A549 (cell line): ENCODE measurements around the gene TGDS. TPM values are rescaled to one million over a fixed set of nuclear protein-coding genes. Genes with fewer than 3 reads are reported as not detected.

ENCODE experiments used
- ATAC-seq, 2 experiments: fragments of 200-7000 bp in 1 of 2; fragments of >200 bp in 1 of 2; cut with Nextera tagmentation in 1 of 2; cut with Tn5 transposase in 1 of 2; 3 replicates each; pipeline versions ENCODE4 v1.8.0 to v1.9.1; 2018 to 2020; ENCODE audit warnings: mild to moderate bottlenecking in 1 of 2, moderate library complexity in 1 of 2
- CTCF ChIA-PET: fragments of 300-600 bp; sonication (Branson Sonifier 250); formaldehyde crosslinking; extraction: SDS; loops from one replicate; lab custom pipeline; 2021; ENCODE audit warnings: antibody characterized with exemption, inconsistent platforms; lab: Yijun Ruan, JAX
- POLR2A ChIA-PET: fragments of 350-600 bp; formaldehyde crosslinking; extraction: SDS; loops from one replicate; lab custom pipeline; 2021; ENCODE audit warnings: antibody characterized with exemption, inconsistent platforms; lab: Yijun Ruan, JAX
- DNase-seq, 2 experiments: peaks; one replicate each; pipeline versions ENCODE4 v3.0.0 to v3.0.0-alpha.2; 2011 to 2016; ENCODE audit warnings: low read depth in 1 of 2, low spot score in 1 of 2
- FAIRE-seq: peaks from 2 replicates; lab custom pipeline; 2011; peaks lifted over from hg19 to GRCh38; lab: Jason Lieb, UNC
- H3K27ac ChIP-seq, 2 experiments: fragments of >200 bp; sonication (Bioruptor Twin); formaldehyde crosslinking; 3 replicates each; pipeline ENCODE4 v1.5.1; 2016 to 2017
- H3K4me1 ChIP-seq: fragments of >200 bp; sonication (Bioruptor Twin); formaldehyde crosslinking; 3 replicates; pipeline ENCODE4 v1.6.1; 2016
- H3K4me2 ChIP-seq: fragments of >200 bp; sonication (Bioruptor Twin); formaldehyde crosslinking; 3 replicates; pipeline ENCODE4 v1.6.1; 2016
- H3K4me3 ChIP-seq: fragments of >200 bp; sonication (Bioruptor Twin); formaldehyde crosslinking; 3 replicates; pipeline ENCODE4 v1.5.1; 2016
- H3K9me3 ChIP-seq: fragments of >200 bp; sonication (Bioruptor Twin); formaldehyde crosslinking; 3 replicates; pipeline ENCODE4 v1.6.1; 2016
- CBX8 ChIP-seq: fragments of 200-600 bp; sonication (generic); IDR thresholded peaks from 2 replicates; pipeline ENCODE4 v1.6.1; 2016
- CHD2 ChIP-seq: fragments of 150-350 bp; IDR thresholded peaks from 2 replicates; pipeline ENCODE4 v1.6.1; 2014; ENCODE audit warnings: low read length; ENCODE audit not compliant: partially characterized antibody
- EHMT2 ChIP-seq: fragments of 200-600 bp; sonication (generic); IDR thresholded peaks from 2 replicates; pipeline ENCODE4 v1.6.1; 2016; ENCODE audit warnings: antibody characterized with exemption, low read depth, mild to moderate bottlenecking, moderate library complexity
- FOXS1 ChIP-seq: fragments of 250-450 bp; sonication (Bioruptor Pico); IDR thresholded peaks from 2 replicates; pipeline ENCODE4 v1.5.0; 2020; ENCODE audit warnings: mild to moderate bottlenecking, moderate library complexity
- GATA3 ChIP-seq: IDR thresholded peaks from 2 replicates; pipeline ENCODE4 v1.6.1; 2012; ENCODE audit warnings: borderline replicate concordance
- HOXB13 ChIP-seq: fragments of 250-450 bp; sonication (Bioruptor Pico); IDR thresholded peaks from 2 replicates; pipeline ENCODE4 v1.5.0; 2020; ENCODE audit warnings: low read depth, mild to moderate bottlenecking, moderate library complexity
- HOXB5 ChIP-seq: fragments of 250-450 bp; sonication (Bioruptor Pico); IDR thresholded peaks from 2 replicates; pipeline ENCODE4 v1.5.0; 2020; ENCODE audit warnings: mild to moderate bottlenecking, moderate library complexity
- JUNB ChIP-seq: fragments of >200 bp; sonication (Bioruptor Twin); formaldehyde crosslinking; IDR thresholded peaks from 2 replicates; pipeline ENCODE4 v1.6.1; 2016
- KDM1A ChIP-seq: fragments of 200-600 bp; sonication (generic); IDR thresholded peaks from 2 replicates; pipeline ENCODE4 v1.6.1; 2016; ENCODE audit warnings: low read depth, mild to moderate bottlenecking
- MAFK ChIP-seq: fragments of 450-650 bp; IDR thresholded peaks from 2 replicates; pipeline ENCODE4 v1.6.1; 2014; ENCODE audit not compliant: partially characterized antibody
- MAZ ChIP-seq: fragments of 150-350 bp; IDR thresholded peaks from 2 replicates; pipeline ENCODE4 v1.6.1; 2014; ENCODE audit warnings: antibody characterized with exemption, low read depth, low read length, borderline replicate concordance
- NPAS2 ChIP-seq: fragments of 250-450 bp; sonication (Bioruptor Pico); IDR thresholded peaks from 2 replicates; pipeline ENCODE4 v1.8.0; 2022; ENCODE audit warnings: mild to moderate bottlenecking, moderate library complexity, borderline replicate concordance
- NR3C1 ChIP-seq: fragments of >200 bp; sonication (Bioruptor Twin); formaldehyde crosslinking; IDR thresholded peaks from 3 replicates; pipeline ENCODE4 v1.6.1; 2017
- PHF8 ChIP-seq: fragments of 200-600 bp; sonication (generic); IDR thresholded peaks from 2 replicates; pipeline ENCODE4 v1.6.1; 2016; ENCODE audit warnings: low read depth, mild to moderate bottlenecking, antibody characterized with exemption, moderate library complexity, borderline replicate concordance
- POLR2A ChIP-seq: IDR thresholded peaks from 2 replicates; pipeline ENCODE4 v1.6.1; 2012; ENCODE audit warnings: mild to moderate bottlenecking, low read length
- RFX5 ChIP-seq: fragments of 450-650 bp; IDR thresholded peaks from 2 replicates; pipeline ENCODE4 v1.7.1; 2014; ENCODE audit warnings: antibody characterized with exemption, mild to moderate bottlenecking, moderate library complexity
- RNF2 ChIP-seq: fragments of 200-600 bp; sonication (generic); IDR thresholded peaks from 2 replicates; pipeline ENCODE4 v1.6.1; 2016; ENCODE audit warnings: low read depth, mild to moderate bottlenecking, antibody characterized with exemption, moderate library complexity, borderline replicate concordance
- SREBF2 ChIP-seq: fragments of 450-650 bp; IDR thresholded peaks from 2 replicates; pipeline ENCODE4 v1.6.1; 2014; ENCODE audit warnings: mild to moderate bottlenecking, moderate library complexity
- TFCP2L1 ChIP-seq: fragments of 250-450 bp; sonication (Bioruptor Pico); IDR thresholded peaks from 2 replicates; pipeline ENCODE4 v1.5.0; 2021; ENCODE audit warnings: mild to moderate bottlenecking
- ZSCAN20 ChIP-seq: fragments of 250-450 bp; sonication (Bioruptor Pico); IDR thresholded peaks from 2 replicates; pipeline ENCODE4 v1.8.0; 2022; ENCODE audit warnings: mild to moderate bottlenecking, moderate library complexity
- WGBS: methylation state at CpG from one replicate; pipeline ENCODE4 v1.1.6; 2017; ENCODE audit errors: missing lambda C conversion rate; 5-methylcytosine and 5-hydroxymethylcytosine counted together
- polyA plus RNA-seq, 4 experiments: library from polyadenylated mRNA; depleted of rRNA in 3 of 4; stranded (reverse); fragments of >200 nt; fragmentation: RNase III in 1 of 4; extraction: RNeasy Plus Mini Kit Qiagen cat#74134 plus additional on column Dnase treatment in 1 of 4; gene quantifications; 2 replicates in 3 of 4; 3 replicates in 1 of 4; pipeline ENCODE4 v1.2.3, GENCODE V29; 2011 to 2017
- TF ChIP-seq, protein P1 (sequence below): fragments of >200 bp; sonication (Bioruptor Twin); formaldehyde crosslinking; IDR thresholded peaks from 2 replicates; pipeline ENCODE4 v1.6.1; 2016
- TF ChIP-seq, protein P2 (sequence below): IDR thresholded peaks from 2 replicates; pipeline ENCODE4 v1.6.1; 2012
- TF ChIP-seq, protein P3 (sequence below): fragments of >200 bp; sonication (Bioruptor Twin); formaldehyde crosslinking; IDR thresholded peaks from 3 replicates; pipeline ENCODE4 v1.6.1; 2016
- TF ChIP-seq, protein P4 (sequence below): fragments of >200 bp; sonication (Bioruptor Twin); formaldehyde crosslinking; IDR thresholded peaks from 3 replicates; pipeline ENCODE4 v1.5.1; 2016
- TF ChIP-seq, protein P5 (sequence below): fragments of 250-450 bp; sonication (Bioruptor Pico); IDR thresholded peaks from 2 replicates; pipeline ENCODE4 v1.5.0; 2021; ENCODE audit warnings: mild to moderate bottlenecking, moderate library complexity, borderline replicate concordance

The TGDS gene
- polyA plus RNA-seq, 2 of the 4 experiments (the other 2 are of a cell fraction), result 6.8 to 24.3 TPM

DNA sequence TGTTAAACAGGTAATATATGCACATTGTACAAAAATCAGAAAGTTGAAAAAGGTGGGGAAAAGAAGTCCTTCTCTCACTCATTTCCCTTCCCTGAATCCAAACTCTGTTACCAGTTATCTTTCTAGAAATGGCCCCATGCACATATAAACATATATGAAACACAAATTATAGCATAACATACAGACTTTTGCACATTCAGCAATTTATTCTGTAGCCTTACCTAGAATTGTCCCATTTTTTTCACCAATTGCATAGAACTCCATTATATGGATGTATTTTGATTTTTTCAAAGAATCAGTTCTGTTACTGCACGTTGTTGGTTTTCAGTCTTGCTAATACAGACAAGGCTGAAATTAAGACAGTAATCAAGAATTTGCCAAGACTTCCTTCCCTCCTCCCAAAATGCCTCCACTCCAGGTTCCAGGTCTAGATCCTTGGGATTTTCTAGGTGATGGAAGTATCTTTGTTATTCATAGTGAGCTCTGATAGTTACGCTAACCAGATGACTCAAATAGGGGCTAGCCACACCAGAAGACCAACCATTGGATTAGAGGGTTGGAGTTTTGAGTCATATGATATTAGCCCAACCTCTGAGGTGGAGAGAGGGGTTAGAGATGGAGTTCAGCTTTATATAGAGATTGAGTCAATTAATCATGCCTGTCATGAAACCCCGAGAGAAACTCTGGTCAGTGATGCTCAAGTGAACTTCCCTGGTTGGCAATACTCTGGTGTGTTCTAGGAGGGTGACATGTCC is 36.5 kb upstream of the TGDS start:
- no peak for DNase-seq
- TF ChIP-seq, protein P1, sequence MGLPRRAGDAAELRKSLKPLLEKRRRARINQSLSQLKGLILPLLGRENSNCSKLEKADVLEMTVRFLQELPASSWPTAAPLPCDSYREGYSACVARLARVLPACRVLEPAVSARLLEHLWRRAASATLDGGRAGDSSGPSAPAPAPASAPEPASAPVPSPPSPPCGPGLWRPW, result no peak
- TF ChIP-seq MAFK, result peak; percentile 75
- ChIA-PET POLR2A (no interaction called here), CTCF (no interaction called here)
- ATAC-seq, result no peak
- Histone ChIP-seq H3K4me3 (no peak overlapping the region), H3K4me2 (no peak overlapping the region), H3K4me1 (no peaks in the 10 kb centered on the region), H3K9me3 (no peaks in the 10 kb centered on the region), H3K27ac (no peak overlapping the region)
- 89% methylated on average over 3 of the region's 3 CpGs for WGBS
- FAIRE-seq, result no peak

DNA sequence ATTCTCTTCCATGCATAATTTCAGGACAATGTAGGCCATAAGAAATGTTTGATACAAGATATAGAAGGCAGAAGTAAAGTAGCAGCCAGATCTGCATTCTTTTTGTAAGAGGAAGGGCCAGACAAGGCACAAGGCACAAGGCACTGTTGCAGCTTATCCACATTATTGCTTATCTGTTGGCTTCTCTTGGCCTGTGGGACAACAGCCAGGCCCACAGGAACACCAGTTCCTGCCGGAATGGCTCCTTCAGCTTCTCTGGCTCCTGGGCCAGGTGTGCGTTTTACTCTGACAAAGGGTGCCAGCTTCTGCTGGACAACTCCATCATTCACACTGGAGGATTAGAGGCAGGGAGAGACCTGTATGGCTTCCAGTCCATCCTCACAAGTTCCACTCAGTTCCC is 34.9 kb upstream of the TGDS start:
- Histone ChIP-seq H3K9me3 (no peaks in the 10 kb centered on the region), H3K4me3 (no peak overlapping the region), H3K27ac (no peak overlapping the region), H3K4me2 (no peak overlapping the region), H3K4me1 (no peaks in the 10 kb centered on the region)
- ATAC-seq, result no peak
- DNase-seq, result no peak
- ChIA-PET POLR2A (no interaction called here), CTCF (interaction anchor here (3.7 kb wide), 1 partner anchor 11 kb away, joined by 21 read pairs; no protein-coding TSS in a partner anchor)
- no peak for FAIRE-seq
- WGBS, result 100% methylated on average over 2 of the region's 2 CpGs
- no peak for TF ChIP-seq HOXB13 (CRISPR knock-in tag)
- no peak for TF ChIP-seq FOXS1 (CRISPR knock-in tag)
- TF ChIP-seq ZSCAN20 (CRISPR knock-in tag), result no peak
- no peak for TF ChIP-seq NPAS2 (CRISPR knock-in tag)
- TF ChIP-seq, protein P1, result no peak
- no peak for TF ChIP-seq RNF2
- no peak for TF ChIP-seq EHMT2
- no peak for TF ChIP-seq KDM1A
- TF ChIP-seq GATA3, result no peak

DNA sequence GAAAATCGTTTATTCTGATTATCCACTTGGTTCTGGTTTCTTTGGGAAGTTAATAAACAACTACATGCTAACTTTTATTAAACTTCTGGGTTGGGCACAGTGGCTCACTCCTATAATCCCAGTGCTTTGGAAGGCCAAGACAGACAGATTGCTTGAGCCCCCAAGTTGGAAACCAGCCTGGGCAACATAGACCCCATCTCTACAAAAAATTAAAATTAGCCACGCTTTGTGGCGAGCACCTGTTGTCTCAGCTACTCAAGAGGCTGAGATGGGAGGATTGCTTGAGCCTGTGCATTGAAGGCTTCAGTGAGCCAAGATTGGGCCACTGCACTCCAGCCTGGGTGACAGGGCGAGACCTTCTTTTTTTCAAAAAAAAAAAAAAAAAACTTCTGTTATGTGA is 27.4 kb upstream of the TGDS start:
- no peak for FAIRE-seq

More for the DNA sequence above, 27.4 kb upstream of the TGDS start:
- H3K9me3 ChIP-seq, result no peaks in the 10 kb centered on the region
- no peak for ATAC-seq
- H3K4me3 ChIP-seq, result no peak overlapping the region
- H3K4me1 ChIP-seq, result no peaks in the 10 kb centered on the region
- no peak overlapping the region for H3K4me2 ChIP-seq
- DNase-seq, result no peak
- TF ChIP-seq NR3C1 (no peak), TFCP2L1 (no peak), PHF8 (no peak), SREBF2 (no peak), JUNB (no peak), RFX5 (no peak), MAZ (no peak), CBX8 (no peak), KDM1A (no peak), HOXB5 (no peak), POLR2A (no peak), GATA3 (no peak), CHD2 (no peak)
- TF ChIP-seq, protein P2, sequence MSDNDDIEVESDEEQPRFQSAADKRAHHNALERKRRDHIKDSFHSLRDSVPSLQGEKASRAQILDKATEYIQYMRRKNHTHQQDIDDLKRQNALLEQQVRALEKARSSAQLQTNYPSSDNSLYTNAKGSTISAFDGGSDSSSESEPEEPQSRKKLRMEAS, result no peak
- TF ChIP-seq, protein P3, sequence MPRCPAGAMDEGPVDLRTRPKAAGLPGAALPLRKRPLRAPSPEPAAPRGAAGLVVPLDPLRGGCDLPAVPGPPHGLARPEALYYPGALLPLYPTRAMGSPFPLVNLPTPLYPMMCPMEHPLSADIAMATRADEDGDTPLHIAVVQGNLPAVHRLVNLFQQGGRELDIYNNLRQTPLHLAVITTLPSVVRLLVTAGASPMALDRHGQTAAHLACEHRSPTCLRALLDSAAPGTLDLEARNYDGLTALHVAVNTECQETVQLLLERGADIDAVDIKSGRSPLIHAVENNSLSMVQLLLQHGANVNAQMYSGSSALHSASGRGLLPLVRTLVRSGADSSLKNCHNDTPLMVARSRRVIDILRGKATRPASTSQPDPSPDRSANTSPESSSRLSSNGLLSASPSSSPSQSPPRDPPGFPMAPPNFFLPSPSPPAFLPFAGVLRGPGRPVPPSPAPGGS, result no peak
- TF ChIP-seq, protein P4, sequence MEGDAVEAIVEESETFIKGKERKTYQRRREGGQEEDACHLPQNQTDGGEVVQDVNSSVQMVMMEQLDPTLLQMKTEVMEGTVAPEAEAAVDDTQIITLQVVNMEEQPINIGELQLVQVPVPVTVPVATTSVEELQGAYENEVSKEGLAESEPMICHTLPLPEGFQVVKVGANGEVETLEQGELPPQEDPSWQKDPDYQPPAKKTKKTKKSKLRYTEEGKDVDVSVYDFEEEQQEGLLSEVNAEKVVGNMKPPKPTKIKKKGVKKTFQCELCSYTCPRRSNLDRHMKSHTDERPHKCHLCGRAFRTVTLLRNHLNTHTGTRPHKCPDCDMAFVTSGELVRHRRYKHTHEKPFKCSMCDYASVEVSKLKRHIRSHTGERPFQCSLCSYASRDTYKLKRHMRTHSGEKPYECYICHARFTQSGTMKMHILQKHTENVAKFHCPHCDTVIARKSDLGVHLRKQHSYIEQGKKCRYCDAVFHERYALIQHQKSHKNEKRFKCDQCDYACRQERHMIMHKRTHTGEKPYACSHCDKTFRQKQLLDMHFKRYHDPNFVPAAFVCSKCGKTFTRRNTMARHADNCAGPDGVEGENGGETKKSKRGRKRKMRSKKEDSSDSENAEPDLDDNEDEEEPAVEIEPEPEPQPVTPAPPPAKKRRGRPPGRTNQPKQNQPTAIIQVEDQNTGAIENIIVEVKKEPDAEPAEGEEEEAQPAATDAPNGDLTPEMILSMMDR, result no peak
- TF ChIP-seq, protein P5, sequence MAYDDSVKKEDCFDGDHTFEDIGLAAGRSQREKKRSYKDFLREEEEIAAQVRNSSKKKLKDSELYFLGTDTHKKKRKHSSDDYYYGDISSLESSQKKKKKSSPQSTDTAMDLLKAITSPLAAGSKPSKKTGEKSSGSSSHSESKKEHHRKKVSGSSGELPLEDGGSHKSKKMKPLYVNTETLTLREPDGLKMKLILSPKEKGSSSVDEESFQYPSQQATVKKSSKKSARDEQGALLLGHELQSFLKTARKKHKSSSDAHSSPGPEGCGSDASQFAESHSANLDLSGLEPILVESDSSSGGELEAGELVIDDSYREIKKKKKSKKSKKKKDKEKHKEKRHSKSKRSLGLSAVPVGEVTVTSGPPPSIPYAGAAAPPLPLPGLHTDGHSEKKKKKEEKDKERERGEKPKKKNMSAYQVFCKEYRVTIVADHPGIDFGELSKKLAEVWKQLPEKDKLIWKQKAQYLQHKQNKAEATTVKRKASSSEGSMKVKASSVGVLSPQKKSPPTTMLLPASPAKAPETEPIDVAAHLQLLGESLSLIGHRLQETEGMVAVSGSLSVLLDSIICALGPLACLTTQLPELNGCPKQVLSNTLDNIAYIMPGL (CRISPR knock-in tag), result no peak
- TF ChIP-seq, protein P1, result no peak
- no peak overlapping the region for H3K27ac ChIP-seq
- ChIA-PET CTCF (interaction anchor here (1.5 kb wide), 1 partner anchor 781 kb away, joined by 3 read pairs; no protein-coding TSS in a partner anchor), POLR2A (no interaction called here)
- 87% methylated on average over 4 of the region's 4 CpGs for WGBS
